ENCODE measurements around the gene RNF113B.

RNF113B gene

GRCh38 chr13:98190889-98191444, 13.9 kb upstream of the RNF113B start:
- no peak for DNase-seq (ENCODE audit: low read depth)
- H3K4me3 ChIP-seq (ENCODE audit: control insufficient read depth, low read depth, low read length), result no peak overlapping the region
- TF ChIP-seq CTCF (IDR thresholded peaks at IDR 0.05; ENCODE audit: control insufficient read depth, insufficient read depth, low read depth, low read length, missing control alignments), result no peak

- no peak for DNase-seq (ENCODE audit: low read depth)
- H3K4me3 ChIP-seq (ENCODE audit: control insufficient read depth, low read depth, low read length), result no peak overlapping the region
- no peak for TF ChIP-seq CTCF (IDR thresholded peaks at IDR 0.05; ENCODE audit: control insufficient read depth, insufficient read depth, low read depth, low read length, missing control alignments)
Observed at GRCh38 chr13:98189841-98190505, 12.9 kb upstream of the RNF113B start.

GRCh38 chr13:98188544-98189166, 11.6 kb upstream of the RNF113B start:
- no peak for DNase-seq (ENCODE audit: low read depth)
- H3K4me3 ChIP-seq (ENCODE audit: control insufficient read depth, low read depth, low read length), result no peak overlapping the region
- no peak for TF ChIP-seq CTCF (IDR thresholded peaks at IDR 0.05; ENCODE audit: control insufficient read depth, insufficient read depth, low read depth, low read length, missing control alignments)

GRCh38 chr13:98187965-98188261, 10.8 kb upstream of the RNF113B start:
- no peak for DNase-seq (ENCODE audit: low read depth)
- no peak for TF ChIP-seq CTCF (IDR thresholded peaks at IDR 0.05; ENCODE audit: control insufficient read depth, insufficient read depth, low read depth, low read length, missing control alignments)

GRCh38 chr13:98187155-98187964, 10.3 kb upstream of the RNF113B start:
- no peak overlapping the region for H3K4me3 ChIP-seq (ENCODE audit: control insufficient read depth, low read depth, low read length)
- TF ChIP-seq CTCF (IDR thresholded peaks at IDR 0.05; ENCODE audit: control insufficient read depth, insufficient read depth, low read depth, low read length, missing control alignments), result no peak
- DNase-seq (ENCODE audit: low read depth), result no peak

More at GRCh38 chr13:98187965-98188261, 10.8 kb upstream of the RNF113B start:
- H3K4me3 ChIP-seq (ENCODE audit: control insufficient read depth, low read depth, low read length), result no peak overlapping the region

GRCh38 chr13:98184792-98185191, 7.7 kb upstream of the RNF113B start:
- no peak for DNase-seq (ENCODE audit: low read depth)
- no peak overlapping the region for H3K4me3 ChIP-seq (ENCODE audit: control insufficient read depth, low read depth, low read length)
- TF ChIP-seq CTCF (IDR thresholded peaks at IDR 0.05; ENCODE audit: control insufficient read depth, insufficient read depth, low read depth, low read length, missing control alignments), result no peak
